Left lung (tissue), 10 donors: Measurements from ENCODE around the gene SERPINB1. TPM values are rescaled to one million over a fixed set of nuclear protein-coding genes. Genes with fewer than 3 reads are reported as not detected.

ENCODE experiments used
- ATAC-seq: fragments of 200-7000 bp; cut with Tn5 transposase; one replicate; pipeline ENCODE4 v1.9.1; 2020; ENCODE audit warnings: moderate library complexity
- DNase-seq, 4 donors: peaks; one replicate each; pipeline ENCODE4 v3.0.0-alpha.2; 2013 to 2020
- H3K27ac ChIP-seq, 2 donors: fragments of 200-600 bp; sonication (generic) in 1 of 2; one replicate each; pipeline versions ENCODE4 v1.5.0 to v1.8.0; 2020 to 2021
- H3K27me3 ChIP-seq, 2 donors: fragments of 200-600 bp; sonication (generic) in 1 of 2; one replicate each; pipeline versions ENCODE4 v1.5.0 to v1.8.0; 2020 to 2021
- H3K36me3 ChIP-seq, 2 donors: fragments of 200-600 bp; sonication (generic) in 1 of 2; one replicate each; pipeline versions ENCODE4 v1.5.0 to v1.8.0; 2020 to 2021
- H3K4me1 ChIP-seq, 2 donors: fragments of 200-600 bp; one replicate each; pipeline ENCODE4 v1.8.0; 2021
- H3K4me3 ChIP-seq, 2 donors: fragments of 200-600 bp; sonication (generic) in 1 of 2; one replicate each; pipeline versions ENCODE4 v1.5.0 to v1.8.0; 2020 to 2021; ENCODE audit warnings: mild to moderate bottlenecking in 1 of 2
- H3K9me3 ChIP-seq, 2 donors: fragments of 200-600 bp; sonication (generic) in 1 of 2; one replicate each; pipeline versions ENCODE4 v1.5.0 to v1.8.0; 2020 to 2021
- CTCF ChIP-seq, 2 donors: fragments of 200-600 bp; sonication (generic) in 1 of 2; IDR thresholded peaks; one replicate each; pipeline versions ENCODE4 v1.5.0 to v1.8.0; 2021; ENCODE audit warnings: antibody characterized with exemption in 2 of 2
- intact Hi-C, 2 donors: fragments of 100-400 bp; cut with DNase I; formaldehyde crosslinking; loops; one replicate each; pipeline versions ENCODE4 v1.11.2 to v1.14.2; 2022
- polyA plus RNA-seq, 6 donors: library from polyadenylated mRNA; unstranded; fragments of 120-200 nt; gene quantifications; one replicate each; pipeline ENCODE4 v1.2.1, GENCODE V29; 2013; ENCODE audit not compliant: insufficient read length in 6 of 6
- total RNA-seq, 2 donors: library from RNA; stranded (reverse); fragmentation: NEBNext Ultra II Directional; extraction: Animal tissue kit (Norgen Biotek cat#: 25700); gene quantifications; one replicate each; pipeline ENCODE4 v1.2.1, GENCODE V29; 2021
- donor health status: DM: no; HTN: yes; CAD: no.
- donor health status: DM: no; HTN: no; CAD: no.

SERPINB1 gene
- total and polyA plus RNA-seq, 8 donors, result 26.8 to 121 (median 30.5) TPM

GRCh38 chr6:2872423-2873358 lies 31.0 kb upstream of the SERPINB1 start:
- Histone ChIP-seq H3K27me3 (no peaks in the 10 kb centered on the region), H3K36me3 (no peaks in the 10 kb centered on the region), H3K4me3 (no peak overlapping the region), H3K9me3 (peaks cover 0 to 3% of the 10 kb centered on the region in 2 donors), H3K27ac (peak overlapping the region in 1 of 2 donors; percentile 45), H3K4me1 (peaks cover 8 to 44% of the 10 kb centered on the region in 2 donors)
- no peak for ATAC-seq
- no peak for DNase-seq
- intact Hi-C loops, result no loop called here
- no peak for TF ChIP-seq CTCF (IDR thresholded peaks at IDR 0.05)

- Histone ChIP-seq H3K27ac (peak overlapping the region in 1 of 2 donors; percentile 45), H3K4me1 (peaks cover 3 to 37% of the 10 kb centered on the region in 2 donors), H3K27me3 (no peaks in the 10 kb centered on the region), H3K36me3 (no peaks in the 10 kb centered on the region), H3K9me3 (peaks cover 0 to 3% of the 10 kb centered on the region in 2 donors), H3K4me3 (no peak overlapping the region)
- ATAC-seq, result no peak
- TF ChIP-seq CTCF (IDR thresholded peaks at IDR 0.05), result no peak
- DNase-seq, result no peak
- intact Hi-C loops, result no loop called here
Measured at GRCh38 chr6:2871953-2872352, 30.3 kb upstream of the SERPINB1 start.

GRCh38 chr6:2871102-2871501 lies 29.4 kb upstream of the SERPINB1 start:
- Histone ChIP-seq H3K4me3 (no peak overlapping the region), H3K36me3 (no peaks in the 10 kb centered on the region), H3K4me1 (peaks cover 0 to 28% of the 10 kb centered on the region in 2 donors), H3K27ac (no peak overlapping the region), H3K27me3 (no peaks in the 10 kb centered on the region), H3K9me3 (peaks cover 0 to 3% of the 10 kb centered on the region in 2 donors)
- no peak for DNase-seq
- ATAC-seq, result no peak
- intact Hi-C loops, result no loop called here
- TF ChIP-seq CTCF (IDR thresholded peaks at IDR 0.05), result no peak

- H3K4me3 ChIP-seq, result no peak overlapping the region
- H3K27me3 ChIP-seq, result no peaks in the 10 kb centered on the region
- intact Hi-C loops, result no loop called here
- H3K4me1 ChIP-seq, result peaks cover 0 to 25% of the 10 kb centered on the region in 2 donors
- TF ChIP-seq CTCF (IDR thresholded peaks at IDR 0.05), result no peak
- peaks cover 0 to 3% of the 10 kb centered on the region in 2 donors for H3K9me3 ChIP-seq
- no peak overlapping the region for H3K27ac ChIP-seq
- no peak for DNase-seq
- no peak for ATAC-seq
- no peaks in the 10 kb centered on the region for H3K36me3 ChIP-seq
Measured at GRCh38 chr6:2870046-2870636, 28.5 kb upstream of the SERPINB1 start.

- H3K27me3 ChIP-seq, result no peaks in the 10 kb centered on the region
- no peak overlapping the region for H3K4me3 ChIP-seq
- H3K36me3 ChIP-seq, result no peaks in the 10 kb centered on the region
- TF ChIP-seq CTCF (IDR thresholded peaks at IDR 0.05), result no peak
- H3K4me1 ChIP-seq, result peaks cover 0 to 10% of the 10 kb centered on the region in 2 donors
- H3K27ac ChIP-seq, result no peak overlapping the region
- peaks cover 0 to 3% of the 10 kb centered on the region in 2 donors for H3K9me3 ChIP-seq
- intact Hi-C loops, result no loop called here
- ATAC-seq (no peak), DNase-seq (no peak)
Measured at GRCh38 chr6:2868637-2869036, 27.0 kb upstream of the SERPINB1 start.
